GM12878 (cell line): Measurements from ENCODE around the gene POU5F1. TPM values are rescaled to one million over a fixed set of nuclear protein-coding genes. Genes with fewer than 3 reads are reported as not detected.

ENCODE experiments used
- ATAC-seq: fragments of 200-7000 bp; cut with Tn5 transposase; 3 replicates; pipeline ENCODE4 v1.9.1; 2020; ENCODE audit warnings: mild to moderate bottlenecking, moderate library complexity
- BruUV-seq: library from RNA; stranded (reverse); fragments of 400-500 nt; replicated peaks from 2 replicates; lab custom pipeline; 2021; lab: Mats Ljungman, UMichigan
- CTCF ChIA-PET: fragments of 300-600 bp; sonication (Branson Sonifier 250); formaldehyde crosslinking; extraction: SDS; loops from one replicate; lab custom pipeline; 2021; ENCODE audit warnings: inconsistent platforms; lab: Yijun Ruan, JAX
- POLR2A ChIA-PET: fragments of 350-600 bp; formaldehyde crosslinking; extraction: SDS; loops from one replicate; lab custom pipeline; 2021; ENCODE audit warnings: inconsistent platforms; lab: Charles Lee
- RAD21 ChIA-PET: fragments of 300-600 bp; sonication (Branson Sonifier 250); formaldehyde crosslinking; loops from one replicate; lab custom pipeline; 2023; ENCODE audit warnings: antibody characterized with exemption; ENCODE audit not compliant: unreplicated experiment; lab: Charles Lee
- SMC1A ChIA-PET: fragments of 300-600 bp; sonication (Branson Sonifier 250); formaldehyde crosslinking; loops from one replicate; lab custom pipeline; 2023; ENCODE audit not compliant: unreplicated experiment, uncharacterized antibody; lab: Charles Lee
- DNase-seq: peaks from one replicate; pipeline ENCODE4 v3.0.0-alpha.2; 2011; ENCODE audit warnings: low read depth, low spot score
- FAIRE-seq: peaks from 3 replicates; lab custom pipeline; 2011; peaks lifted over from hg19 to GRCh38; lab: Jason Lieb, UNC
- H2AFZ ChIP-seq: 2 replicates; pipeline ENCODE4 v1.6.0; 2011; ENCODE audit warnings: low read depth, low read length, control low read depth; ENCODE audit not compliant: control insufficient read depth
- H3K27ac ChIP-seq: 2 replicates; pipeline ENCODE4 v1.5.1; 2011; ENCODE audit warnings: control low read depth; ENCODE audit not compliant: control insufficient read depth, insufficient read depth
- H3K27me3 ChIP-seq, 2 experiments: replicated peaks in 1 of 2; 2 replicates each; pipeline versions ENCODE4 v1.6.0 to v1.6.1; 2011; ENCODE audit warnings: low read length in 1 of 2; ENCODE audit not compliant: control insufficient read depth in 2 of 2, insufficient read depth in 2 of 2
- H3K36me3 ChIP-seq, 2 experiments: 2 replicates each; pipeline ENCODE4 v1.5.1; 2011; ENCODE audit warnings: low read length in 1 of 2; ENCODE audit not compliant: control insufficient read depth in 2 of 2, insufficient read depth in 2 of 2
- H3K4me1 ChIP-seq: 2 replicates; pipeline ENCODE4 v1.6.1; 2011; ENCODE audit warnings: mild to moderate bottlenecking, low read length, moderate library complexity, mixed read lengths; ENCODE audit not compliant: control insufficient read depth, insufficient read depth
- H3K4me2 ChIP-seq: 2 replicates; pipeline ENCODE4 v1.6.0; 2011; ENCODE audit warnings: control low read depth; ENCODE audit not compliant: control insufficient read depth, insufficient read depth
- H3K4me3 ChIP-seq: fragments of 200-600 bp; sonication (generic); 2 replicates; pipeline ENCODE4 v1.5.1; 2016
- H3K79me2 ChIP-seq: 2 replicates; pipeline ENCODE4 v1.6.0; 2011; ENCODE audit warnings: low read length; ENCODE audit not compliant: control insufficient read depth, insufficient read depth
- H3K9ac ChIP-seq: 2 replicates; pipeline ENCODE4 v1.8.0; 2011; ENCODE audit warnings: low read length, control low read depth, mixed read lengths; ENCODE audit not compliant: control insufficient read depth, insufficient read depth
- H3K9me3 ChIP-seq: replicated peaks from 3 replicates; pipeline ENCODE4 v1.5.1; 2011; ENCODE audit warnings: mild to moderate bottlenecking, low read length; ENCODE audit not compliant: control insufficient read depth, insufficient read depth
- H4K20me1 ChIP-seq: 2 replicates; pipeline ENCODE4 v1.6.0; 2011; ENCODE audit not compliant: control insufficient read depth, insufficient read depth
- BCL11A ChIP-seq: IDR thresholded peaks from 2 replicates; pipeline ENCODE4 v1.6.1; 2011; ENCODE audit warnings: low read depth, low read length
- CHD1 ChIP-seq: IDR thresholded peaks from 2 replicates; pipeline ENCODE4 v1.6.1; 2012; ENCODE audit warnings: low read depth, low read length, improper control_type of control experiment
- EZH2 ChIP-seq: IDR thresholded peaks from 2 replicates; pipeline ENCODE4 v1.6.1; 2012; ENCODE audit warnings: low read depth, mild to moderate bottlenecking, control low read depth, inconsistent platforms, low read length, borderline replicate concordance; ENCODE audit not compliant: control insufficient read depth
- FOXM1 ChIP-seq: IDR thresholded peaks from 2 replicates; pipeline ENCODE4 v1.6.1; 2012; ENCODE audit warnings: low read depth, mild to moderate bottlenecking, inconsistent platforms, low read length, moderate library complexity
- HDAC6 ChIP-seq: fragments of 200-600 bp; sonication (generic); IDR thresholded peaks from one replicate; pipeline ENCODE4 v1.8.0; 2017; ENCODE audit warnings: antibody characterized with exemption; ENCODE audit not compliant: unreplicated experiment
- IRF3 ChIP-seq: fragments of 450-650 bp; IDR thresholded peaks from 2 replicates; pipeline ENCODE4 v1.6.1; 2014; ENCODE audit warnings: mild to moderate bottlenecking
- NFYA ChIP-seq: IDR thresholded peaks from 2 replicates; pipeline ENCODE4 v1.6.1; 2011; ENCODE audit warnings: low read depth, mild to moderate bottlenecking, low read length, improper control_type of control experiment, borderline replicate concordance
- PML ChIP-seq: IDR thresholded peaks from 2 replicates; pipeline ENCODE4 v1.6.1; 2012; ENCODE audit warnings: low read length, inconsistent platforms
- RBBP5 ChIP-seq: fragments of 200-600 bp; sonication (generic); conservative IDR thresholded peaks from 2 replicates; pipeline ENCODE4 v1.6.1; 2016
- SREBF2 ChIP-seq: IDR thresholded peaks from 2 replicates; pipeline ENCODE4 v1.6.1; 2012; ENCODE audit warnings: mild to moderate bottlenecking, low read length
- SUPT20H ChIP-seq: IDR thresholded peaks from 2 replicates; pipeline ENCODE4 v1.6.1; 2011; ENCODE audit warnings: low read depth, mild to moderate bottlenecking, low read length, moderate library complexity, borderline replicate concordance; ENCODE audit not compliant: control insufficient read depth
- TCF12 ChIP-seq: IDR thresholded peaks from 2 replicates; pipeline ENCODE4 v1.6.1; 2011; ENCODE audit warnings: low read depth, mild to moderate bottlenecking, low read length
- WGBS: methylation state at CpG from one replicate; pipeline ENCODE4 v1.1.6; 2016; ENCODE audit warnings: low lambda C conversion rate; ENCODE audit not compliant: insufficient replicate concordance, insufficient coverage; ENCODE audit errors: missing lambda C conversion rate; 5-methylcytosine and 5-hydroxymethylcytosine counted together
- in situ Hi-C: fragments of 300-500 bp; cut with MboI; formaldehyde crosslinking; loops from 9 replicates; pipeline ENCODE4 v1.14.3; 2018; ENCODE audit warnings: mixed read lengths
- intact Hi-C: fragments of 100-400 bp; cut with micrococcal nuclease; formaldehyde crosslinking; loops from one replicate; pipeline ENCODE4 v1.14.2; 2022; ENCODE audit not compliant: unreplicated experiment
- polyA plus RNA-seq, 11 experiments: library from polyadenylated mRNA; depleted of rRNA in 4 of 11; unstranded in 6 of 11; stranded (reverse) in 5 of 11; fragments of >200 nt; fragmentation: Nextera tagmentation in 4 of 11; fragmentation: Illumina TruSeq in 1 of 11; extraction: Ambion mirVana in 4 of 11; extraction: Trizol in 1 of 11; gene quantifications; 1 replicate in 1 of 11; 2 replicates in 10 of 11; pipeline versions ENCODE4 v1.2.1 to v1.2.3, GENCODE V29; 2011 to 2016; ENCODE audit warnings: inconsistent platforms in 2 of 11, missing spikeins in 2 of 11, low read depth in 1 of 11
- total RNA-seq, 4 experiments: library from RNA; depleted of rRNA in 3 of 4; stranded (reverse); fragments of >200 nt in 3 of 4; fragmentation: Illumina TruSeq in 1 of 4; extraction: Trizol in 1 of 4; gene quantifications; 2 replicates each; pipeline versions ENCODE4 v1.2.1 to v1.2.3, GENCODE V29; 2013 to 2021

Gene POU5F1
- total and polyA plus RNA-seq, 10 of the 15 experiments (the other 5 are each of a cell fraction or from before 2014, with no cell fraction given): 1.4 to 5.5 (median 3.2) TPM

- no peak for TF ChIP-seq RBBP5
- TF ChIP-seq FOXM1: no peak
- TF ChIP-seq BCL11A: no peak
- TF ChIP-seq HDAC6: no peak
- no peak for TF ChIP-seq PML
- TF ChIP-seq TCF12: no peak
- no peak for TF ChIP-seq EZH2
- no peak for TF ChIP-seq NFYA
- TF ChIP-seq IRF3: no peak
- TF ChIP-seq SUPT20H: no peak
- TF ChIP-seq SREBF2: no peak
- no peak for TF ChIP-seq CHD1
- in situ Hi-C loops (no loop called here), intact Hi-C loops (no loop called here)
- BruUV-seq: no TSS peak
- RAD21 ChIA-PET: no interaction called here
- 71% methylated on average over 2 of the region's 2 CpGs for WGBS
- CTCF ChIA-PET: interaction anchor here (1.5 to 1.7 kb wide), 2 partner anchors 12 to 158 kb away, joined by 3 to 4 read pairs; no protein-coding TSS in a partner anchor
- ATAC-seq (no peak), FAIRE-seq (no peak), DNase-seq (no peak)
- H3K9ac ChIP-seq: no peak overlapping the region
- H3K9me3 ChIP-seq: no peaks in the 10 kb centered on the region
- peaks cover 1% of the 10 kb centered on the region; the same call in 1 of the 2 replicates for H3K79me2 ChIP-seq
- no peak overlapping the region for H3K4me2 ChIP-seq
- H3K27me3 ChIP-seq: no peaks in the 10 kb centered on the region
- H3K36me3 ChIP-seq: no peaks in the 10 kb centered on the region
- SMC1A ChIA-PET: interaction anchor here (0.6 to 1.8 kb wide), 2 partner anchors 13 to 33 kb away, joined by 3 to 5 read pairs; no protein-coding TSS in a partner anchor
- H4K20me1 ChIP-seq: no peaks in the 10 kb centered on the region
- no peak overlapping the region for H3K27ac ChIP-seq
- no peak overlapping the region for H2AFZ ChIP-seq
- no peak overlapping the region for H3K4me3 ChIP-seq
- peaks cover 7% of the 10 kb centered on the region for H3K4me1 ChIP-seq
- POLR2A ChIA-PET: no interaction called here
Measured at GRCh38 chr6:31209137-31209536, 38.7 kb upstream of the POU5F1 start.
